ENCODE data around the gene ABRAXAS1. TPM values are rescaled to one million over a fixed set of nuclear protein-coding genes. Genes with fewer than 3 reads are reported as not detected.

ABRAXAS1 gene
- total and polyA plus RNA-seq, 2 of the 8 experiments (the other 6 are each of a cell fraction or from before 2014, with no cell fraction given): 11.4 to 32.1 TPM

DNA sequence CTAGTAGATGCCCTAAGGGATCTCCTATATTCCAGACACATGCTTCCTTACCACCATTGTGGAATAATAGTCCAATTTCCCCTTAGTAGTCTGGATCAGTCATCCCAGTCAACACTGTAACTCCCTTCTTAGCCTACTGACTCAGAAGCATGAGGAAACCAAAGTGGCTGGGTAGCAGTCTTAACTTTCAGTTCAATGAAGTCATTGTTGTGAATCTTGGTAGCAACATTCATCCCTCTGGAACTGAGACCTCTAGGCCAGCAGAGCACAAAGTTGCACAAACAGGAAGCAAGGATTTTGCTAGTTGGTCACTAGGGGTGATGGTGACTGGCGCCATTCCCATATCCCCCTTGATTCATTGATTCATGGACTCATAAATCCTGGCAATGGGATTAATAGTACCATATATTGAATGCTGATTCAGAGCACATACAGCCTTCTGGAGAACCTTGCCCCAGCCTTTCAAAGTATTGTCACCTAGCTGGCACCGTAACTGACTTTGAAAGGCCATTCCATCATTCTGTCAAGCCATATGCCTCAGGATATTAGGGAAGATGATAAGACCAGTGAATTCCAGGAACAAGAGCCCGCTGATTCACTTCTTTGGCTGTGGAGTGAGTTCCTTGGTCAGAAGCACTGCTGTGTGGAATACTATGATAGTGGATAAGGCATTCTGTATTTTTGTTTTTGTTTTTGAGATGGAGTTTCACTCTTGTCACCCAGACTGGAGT, 31.3 kb upstream of the ABRAXAS1 start:
- H2BK15ac ChIP-seq (ENCODE audit: low read length): no peak overlapping the region
- no peak overlapping the region for H3K18ac ChIP-seq (ENCODE audit: extremely low read depth, low read length)
- H4K8ac ChIP-seq (ENCODE audit: extremely low read depth, insufficient read depth, low read length): no peak overlapping the region
- no peak for FAIRE-seq
- no peaks in the 10 kb centered on the region for H3K79me1 ChIP-seq (ENCODE audit: low read depth, low read length)
- H3K23ac ChIP-seq (ENCODE audit: insufficient read length): no peak overlapping the region
- no peak overlapping the region for H3K4me2 ChIP-seq (ENCODE audit: insufficient read depth in 1 of 2, low read depth in 2 of 2, low read length in 2 of 2)
- no peak for DNase-seq (ENCODE audit: low read depth in 1 of 2, low spot score in 2 of 2)
- H3K9me3 ChIP-seq (ENCODE audit: insufficient read depth in 2 of 2, low read depth in 1 of 2, low read length in 1 of 2): no peaks in the 10 kb centered on the region
- no peak overlapping the region for H2AFZ ChIP-seq (ENCODE audit: low read length)
- no peak overlapping the region for H2BK20ac ChIP-seq (ENCODE audit: low read length)
- TF ChIP-seq, protein P1, sequence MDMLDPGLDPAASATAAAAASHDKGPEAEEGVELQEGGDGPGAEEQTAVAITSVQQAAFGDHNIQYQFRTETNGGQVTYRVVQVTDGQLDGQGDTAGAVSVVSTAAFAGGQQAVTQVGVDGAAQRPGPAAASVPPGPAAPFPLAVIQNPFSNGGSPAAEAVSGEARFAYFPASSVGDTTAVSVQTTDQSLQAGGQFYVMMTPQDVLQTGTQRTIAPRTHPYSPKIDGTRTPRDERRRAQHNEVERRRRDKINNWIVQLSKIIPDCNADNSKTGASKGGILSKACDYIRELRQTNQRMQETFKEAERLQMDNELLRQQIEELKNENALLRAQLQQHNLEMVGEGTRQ (IDR thresholded peaks at IDR 0.05; ENCODE audit: low read length): no peak
- TF ChIP-seq EGR1 (IDR thresholded peaks at IDR 0.05; ENCODE audit: borderline replicate concordance, low read depth, low read length) (no peak), SAP30 (IDR thresholded peaks at IDR 0.05; ENCODE audit: insufficient read depth, insufficient replicate concordance, low read length) (no peak), FOSL1 (IDR thresholded peaks at IDR 0.05; ENCODE audit: insufficient read depth, low read depth, low read length) (no peak), TBP (IDR thresholded peaks at IDR 0.05; ENCODE audit: low read depth, low read length) (no peak), POLR2A (IDR thresholded peaks at IDR 0.05; ENCODE audit: control extremely low read depth in 1 of 2, low read depth in 2 of 2, low read length in 2 of 2) (no peak), POU5F1 (IDR thresholded peaks at IDR 0.05; ENCODE audit: low read depth, low read length) (no peak), ZNF274 (IDR thresholded peaks at IDR 0.05; ENCODE audit: borderline replicate concordance, extremely low read depth, low read length) (no peak)
- TF ChIP-seq, protein P2, sequence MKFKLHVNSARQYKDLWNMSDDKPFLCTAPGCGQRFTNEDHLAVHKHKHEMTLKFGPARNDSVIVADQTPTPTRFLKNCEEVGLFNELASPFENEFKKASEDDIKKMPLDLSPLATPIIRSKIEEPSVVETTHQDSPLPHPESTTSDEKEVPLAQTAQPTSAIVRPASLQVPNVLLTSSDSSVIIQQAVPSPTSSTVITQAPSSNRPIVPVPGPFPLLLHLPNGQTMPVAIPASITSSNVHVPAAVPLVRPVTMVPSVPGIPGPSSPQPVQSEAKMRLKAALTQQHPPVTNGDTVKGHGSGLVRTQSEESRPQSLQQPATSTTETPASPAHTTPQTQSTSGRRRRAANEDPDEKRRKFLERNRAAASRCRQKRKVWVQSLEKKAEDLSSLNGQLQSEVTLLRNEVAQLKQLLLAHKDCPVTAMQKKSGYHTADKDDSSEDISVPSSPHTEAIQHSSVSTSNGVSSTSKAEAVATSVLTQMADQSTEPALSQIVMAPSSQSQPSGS (IDR thresholded peaks at IDR 0.05; ENCODE audit: low read length): no peak
- H3K36me3 ChIP-seq (ENCODE audit: control insufficient read depth in 2 of 4, insufficient read depth in 4 of 4, low read length in 3 of 4): no peaks in the 10 kb centered on the region
- H3K9ac ChIP-seq (replicated peaks in 1 of 4; ENCODE audit: extremely low read depth in 1 of 4, low read depth in 3 of 4, low read length in 3 of 4): no peak overlapping the region
- no peak overlapping the region for H4K91ac ChIP-seq (replicated peaks; ENCODE audit: insufficient read length, low read length)
- H4K5ac ChIP-seq (ENCODE audit: insufficient read length, low read depth, low read length): no peak overlapping the region
- no peaks in the 10 kb centered on the region for H4K20me1 ChIP-seq (replicated peaks in 1 of 2; ENCODE audit: control insufficient read depth in 1 of 2, insufficient read depth in 2 of 2, low read length in 2 of 2)
- H3K23me2 ChIP-seq (ENCODE audit: low read depth, low read length): no peaks in the 10 kb centered on the region
- POLR2A ChIA-PET (ENCODE audit: partially characterized antibody): no interaction called here
- H3K27me3 ChIP-seq (replicated peaks in 1 of 4; ENCODE audit: control insufficient read depth in 3 of 4, extremely low read depth in 1 of 4, insufficient read depth in 3 of 4, low read length in 3 of 4): no peaks in the 10 kb centered on the region
- no peak overlapping the region for H3K27ac ChIP-seq (ENCODE audit: low read depth, low read length)
- H3K79me2 ChIP-seq (ENCODE audit: control insufficient read depth in 1 of 2, insufficient read depth in 2 of 2, low read length in 2 of 2): no peaks in the 10 kb centered on the region
- no peaks in the 10 kb centered on the region for H3K4me1 ChIP-seq (replicated peaks in 1 of 4; ENCODE audit: control insufficient read depth in 3 of 4, insufficient read depth in 4 of 4, low read length in 3 of 4)
- H2BK5ac ChIP-seq (ENCODE audit: low read depth, low read length): no peak overlapping the region
- CTCF ChIA-PET (ENCODE audit: partially characterized antibody): no interaction called here
- H3K56ac ChIP-seq (replicated peaks; ENCODE audit: insufficient read length, low read depth, low read length): no peak overlapping the region
- H3K4me3 ChIP-seq (ENCODE audit: extremely low read depth in 1 of 4, insufficient read depth in 2 of 4, low read depth in 3 of 4, low read length in 4 of 4): no peak overlapping the region
- H3K14ac ChIP-seq (ENCODE audit: insufficient read length): no peak overlapping the region
- no peak overlapping the region for H2BK120ac ChIP-seq (replicated peaks; ENCODE audit: low read depth, low read length)
- WGBS, 2 experiments (ENCODE audit: extremely low coverage in 1 of 2, insufficient coverage in 1 of 2, insufficient read length in 1 of 2, insufficient replicate concordance in 2 of 2, low coverage in 1 of 2, low lambda C conversion rate in 2 of 2, missing lambda C conversion rate in 1 of 2): 67% methylated on average over 3 of the region's 3 CpGs; no CpG with 5 or more reads in 1 of the 2 experiments
- H3K4ac ChIP-seq (replicated peaks; ENCODE audit: insufficient read length, low read depth, low read length): no peak overlapping the region
- no peak overlapping the region for H2BK12ac ChIP-seq (ENCODE audit: low read depth, low read length)
- no peak overlapping the region for H2AK5ac ChIP-seq (ENCODE audit: low read depth, low read length)

All from H1 (cell line).